ENCODE results near the gene DPYD. TPM values are rescaled to one million over a fixed set of nuclear protein-coding genes. Genes with fewer than 3 reads are reported as not detected.

The DPYD gene
- total RNA-seq, 1 experiment from 2014 or later = 0.46 TPM

DNA sequence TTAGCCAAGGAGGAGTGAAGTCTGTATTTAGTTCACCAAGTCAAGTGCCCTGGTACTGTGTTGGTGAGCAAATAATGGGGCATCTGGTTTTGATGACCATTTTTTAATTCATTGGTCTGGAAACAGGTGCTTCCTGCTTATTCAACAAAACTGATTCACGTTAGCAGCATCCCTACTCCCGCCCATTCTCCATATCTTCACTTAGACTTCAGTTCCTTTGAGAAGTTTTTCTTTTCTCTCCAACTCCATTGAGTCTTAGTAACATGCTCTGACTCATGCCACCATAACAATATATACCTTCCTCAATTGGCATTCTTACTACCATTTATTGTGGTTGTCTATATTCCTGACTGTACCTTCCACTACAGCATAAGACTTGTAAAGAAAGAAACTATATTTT, 468.9 kb downstream of the DPYD start (continued):
- TF ChIP-seq, protein P1, sequence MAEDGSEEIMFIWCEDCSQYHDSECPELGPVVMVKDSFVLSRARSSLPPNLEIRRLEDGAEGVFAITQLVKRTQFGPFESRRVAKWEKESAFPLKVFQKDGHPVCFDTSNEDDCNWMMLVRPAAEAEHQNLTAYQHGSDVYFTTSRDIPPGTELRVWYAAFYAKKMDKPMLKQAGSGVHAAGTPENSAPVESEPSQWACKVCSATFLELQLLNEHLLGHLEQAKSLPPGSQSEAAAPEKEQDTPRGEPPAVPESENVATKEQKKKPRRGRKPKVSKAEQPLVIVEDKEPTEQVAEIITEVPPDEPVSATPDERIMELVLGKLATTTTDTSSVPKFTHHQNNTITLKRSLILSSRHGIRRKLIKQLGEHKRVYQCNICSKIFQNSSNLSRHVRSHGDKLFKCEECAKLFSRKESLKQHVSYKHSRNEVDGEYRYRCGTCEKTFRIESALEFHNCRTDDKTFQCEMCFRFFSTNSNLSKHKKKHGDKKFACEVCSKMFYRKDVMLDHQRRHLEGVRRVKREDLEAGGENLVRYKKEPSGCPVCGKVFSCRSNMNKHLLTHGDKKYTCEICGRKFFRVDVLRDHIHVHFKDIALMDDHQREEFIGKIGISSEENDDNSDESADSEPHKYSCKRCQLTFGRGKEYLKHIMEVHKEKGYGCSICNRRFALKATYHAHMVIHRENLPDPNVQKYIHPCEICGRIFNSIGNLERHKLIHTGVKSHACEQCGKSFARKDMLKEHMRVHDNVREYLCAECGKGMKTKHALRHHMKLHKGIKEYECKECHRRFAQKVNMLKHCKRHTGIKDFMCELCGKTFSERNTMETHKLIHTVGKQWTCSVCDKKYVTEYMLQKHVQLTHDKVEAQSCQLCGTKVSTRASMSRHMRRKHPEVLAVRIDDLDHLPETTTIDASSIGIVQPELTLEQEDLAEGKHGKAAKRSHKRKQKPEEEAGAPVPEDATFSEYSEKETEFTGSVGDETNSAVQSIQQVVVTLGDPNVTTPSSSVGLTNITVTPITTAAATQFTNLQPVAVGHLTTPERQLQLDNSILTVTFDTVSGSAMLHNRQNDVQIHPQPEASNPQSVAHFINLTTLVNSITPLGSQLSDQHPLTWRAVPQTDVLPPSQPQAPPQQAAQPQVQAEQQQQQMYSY (CRISPR knock-in tag; IDR thresholded peaks at IDR 0.05) = no peak
- TF ChIP-seq CREB1 (CRISPR knock-in tag; IDR thresholded peaks at IDR 0.05) = no peak
- no peak for TF ChIP-seq ZNF121 (CRISPR knock-in tag; IDR thresholded peaks at IDR 0.05)

DNA sequence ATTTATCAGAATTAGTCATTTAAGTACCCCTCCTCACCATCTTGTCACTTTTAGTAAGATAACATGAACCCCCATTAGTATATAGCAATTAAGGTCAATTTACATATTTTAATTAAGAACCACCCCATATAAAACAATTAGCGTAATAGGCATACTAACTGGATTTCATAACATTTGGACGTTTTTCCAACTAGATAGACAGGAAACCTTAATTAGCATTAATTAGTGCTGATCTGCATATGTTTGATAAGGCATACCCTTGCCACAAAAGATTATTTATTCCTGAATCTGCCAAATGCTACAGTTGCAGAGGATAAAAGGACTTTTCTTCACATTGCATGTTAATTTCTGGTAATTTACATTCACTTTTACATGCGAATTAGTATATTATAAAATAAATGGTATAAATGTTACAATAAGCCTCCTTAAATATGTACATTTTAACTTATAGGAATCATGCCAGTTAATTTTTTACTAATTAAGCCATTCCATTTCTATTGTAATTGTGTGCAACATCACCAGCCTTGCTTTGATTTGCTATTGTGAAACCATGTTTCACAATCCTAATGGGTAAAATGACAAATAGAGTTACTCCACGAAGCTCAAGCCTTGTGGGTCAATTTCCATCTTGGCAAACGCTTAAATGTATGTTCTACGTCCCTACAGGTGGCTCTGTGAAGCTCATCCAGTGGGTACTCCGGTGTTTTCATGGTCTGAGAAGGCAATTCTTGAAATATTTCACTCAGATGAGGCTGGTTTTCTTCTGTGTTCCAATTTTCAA, 469.6 kb downstream of the DPYD start:
- no peak for TF ChIP-seq FOXK1 (CRISPR knock-in tag; IDR thresholded peaks at IDR 0.05)
- no peak for TF ChIP-seq RELA (CRISPR knock-in tag; IDR thresholded peaks at IDR 0.05; ENCODE audit: borderline replicate concordance)
- no peak for TF ChIP-seq TEAD1 (CRISPR knock-in tag; IDR thresholded peaks at IDR 0.05)
- ChIA-PET POLR2A (no interaction called here), CTCF (no interaction called here)
- H3K4me1 Mint-ChIP-seq = peaks cover 2% of the 10 kb centered on the region; the same call in 1 of the 2 replicates
- no peaks in the 10 kb centered on the region for H3K36me3 Mint-ChIP-seq
- no peaks in the 10 kb centered on the region for H3K9me3 Mint-ChIP-seq
- H3K27me3 Mint-ChIP-seq (ENCODE audit: low read depth) = no peaks in the 10 kb centered on the region
- DNase-seq (ENCODE audit: low spot score) (no peak), ATAC-seq (no peak)
- H3K4me3 Mint-ChIP-seq = no peak overlapping the region
- H3K27ac Mint-ChIP-seq = no peak overlapping the region

DNA sequence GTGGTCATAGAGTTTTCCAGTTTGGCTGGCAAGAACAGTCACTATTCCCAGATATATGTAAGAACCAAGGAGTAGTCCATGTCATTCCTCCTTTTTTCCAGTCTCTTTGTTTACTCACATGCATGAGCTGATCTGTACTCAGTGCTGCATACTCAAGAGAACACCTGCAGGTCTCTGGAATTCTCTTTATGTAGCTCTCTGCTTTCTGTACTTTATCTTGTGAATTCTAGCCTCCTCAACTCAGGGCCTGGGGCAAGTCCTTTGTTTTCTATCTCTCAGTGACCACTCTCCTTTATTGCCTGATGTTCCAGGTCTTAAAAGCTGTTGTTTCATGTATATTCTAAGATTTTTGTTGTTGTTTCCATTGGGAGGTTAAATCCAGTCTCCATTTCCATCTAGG, 478.9 kb downstream of the DPYD start:
- Mint-ChIP-seq H3K4me3 (no peak overlapping the region), H3K27ac (no peak overlapping the region), H3K9me3 (peaks cover 4% of the 10 kb centered on the region; the same call in 1 of the 2 replicates), H3K36me3 (no peaks in the 10 kb centered on the region), H3K4me1 (peaks cover 13% of the 10 kb centered on the region), H3K27me3 (ENCODE audit: low read depth) (no peaks in the 10 kb centered on the region)
- TF ChIP-seq, protein P2, sequence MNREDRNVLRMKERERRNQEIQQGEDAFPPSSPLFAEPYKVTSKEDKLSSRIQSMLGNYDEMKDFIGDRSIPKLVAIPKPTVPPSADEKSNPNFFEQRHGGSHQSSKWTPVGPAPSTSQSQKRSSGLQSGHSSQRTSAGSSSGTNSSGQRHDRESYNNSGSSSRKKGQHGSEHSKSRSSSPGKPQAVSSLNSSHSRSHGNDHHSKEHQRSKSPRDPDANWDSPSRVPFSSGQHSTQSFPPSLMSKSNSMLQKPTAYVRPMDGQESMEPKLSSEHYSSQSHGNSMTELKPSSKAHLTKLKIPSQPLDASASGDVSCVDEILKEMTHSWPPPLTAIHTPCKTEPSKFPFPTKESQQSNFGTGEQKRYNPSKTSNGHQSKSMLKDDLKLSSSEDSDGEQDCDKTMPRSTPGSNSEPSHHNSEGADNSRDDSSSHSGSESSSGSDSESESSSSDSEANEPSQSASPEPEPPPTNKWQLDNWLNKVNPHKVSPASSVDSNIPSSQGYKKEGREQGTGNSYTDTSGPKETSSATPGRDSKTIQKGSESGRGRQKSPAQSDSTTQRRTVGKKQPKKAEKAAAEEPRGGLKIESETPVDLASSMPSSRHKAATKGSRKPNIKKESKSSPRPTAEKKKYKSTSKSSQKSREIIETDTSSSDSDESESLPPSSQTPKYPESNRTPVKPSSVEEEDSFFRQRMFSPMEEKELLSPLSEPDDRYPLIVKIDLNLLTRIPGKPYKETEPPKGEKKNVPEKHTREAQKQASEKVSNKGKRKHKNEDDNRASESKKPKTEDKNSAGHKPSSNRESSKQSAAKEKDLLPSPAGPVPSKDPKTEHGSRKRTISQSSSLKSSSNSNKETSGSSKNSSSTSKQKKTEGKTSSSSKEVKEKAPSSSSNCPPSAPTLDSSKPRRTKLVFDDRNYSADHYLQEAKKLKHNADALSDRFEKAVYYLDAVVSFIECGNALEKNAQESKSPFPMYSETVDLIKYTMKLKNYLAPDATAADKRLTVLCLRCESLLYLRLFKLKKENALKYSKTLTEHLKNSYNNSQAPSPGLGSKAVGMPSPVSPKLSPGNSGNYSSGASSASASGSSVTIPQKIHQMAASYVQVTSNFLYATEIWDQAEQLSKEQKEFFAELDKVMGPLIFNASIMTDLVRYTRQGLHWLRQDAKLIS (CRISPR knock-in tag; IDR thresholded peaks at IDR 0.05; ENCODE audit: borderline replicate concordance) = no peak
- ChIA-PET CTCF (no interaction called here), POLR2A (no interaction called here)
- DNase-seq (ENCODE audit: low spot score) (no peak), ATAC-seq (peak; percentile 88)

DNA sequence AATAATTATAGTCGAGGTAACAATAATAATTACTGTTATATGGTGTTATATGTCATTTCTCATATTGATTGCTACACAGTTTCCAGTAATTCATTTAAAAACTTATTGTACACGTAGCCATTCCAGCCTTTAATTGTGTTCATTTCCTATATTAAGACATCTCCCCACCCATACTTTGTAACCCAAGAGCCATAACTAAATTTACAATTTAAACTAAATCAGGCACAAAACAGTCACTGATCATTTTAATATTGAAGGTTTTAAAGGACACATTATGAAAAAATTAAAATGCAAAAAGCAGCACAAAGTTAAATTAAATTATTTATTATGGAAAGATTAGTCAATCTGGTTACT, 487.0 kb downstream of the DPYD start:
- no peak for ATAC-seq
- Mint-ChIP-seq H3K9me3 (no peaks in the 10 kb centered on the region), H3K27me3 (ENCODE audit: low read depth) (no peaks in the 10 kb centered on the region), H3K36me3 (no peaks in the 10 kb centered on the region), H3K4me1 (no peaks in the 10 kb centered on the region), H3K27ac (no peak overlapping the region), H3K4me3 (no peak overlapping the region)
- TF ChIP-seq, protein P3, sequence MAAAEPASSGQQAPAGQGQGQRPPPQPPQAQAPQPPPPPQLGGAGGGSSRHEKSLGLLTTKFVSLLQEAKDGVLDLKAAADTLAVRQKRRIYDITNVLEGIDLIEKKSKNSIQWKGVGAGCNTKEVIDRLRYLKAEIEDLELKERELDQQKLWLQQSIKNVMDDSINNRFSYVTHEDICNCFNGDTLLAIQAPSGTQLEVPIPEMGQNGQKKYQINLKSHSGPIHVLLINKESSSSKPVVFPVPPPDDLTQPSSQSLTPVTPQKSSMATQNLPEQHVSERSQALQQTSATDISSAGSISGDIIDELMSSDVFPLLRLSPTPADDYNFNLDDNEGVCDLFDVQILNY (CRISPR knock-in tag; IDR thresholded peaks at IDR 0.05) = no peak
- no peak for TF ChIP-seq NR1H2 (CRISPR knock-in tag; IDR thresholded peaks at IDR 0.05)
- TF ChIP-seq, protein P4, sequence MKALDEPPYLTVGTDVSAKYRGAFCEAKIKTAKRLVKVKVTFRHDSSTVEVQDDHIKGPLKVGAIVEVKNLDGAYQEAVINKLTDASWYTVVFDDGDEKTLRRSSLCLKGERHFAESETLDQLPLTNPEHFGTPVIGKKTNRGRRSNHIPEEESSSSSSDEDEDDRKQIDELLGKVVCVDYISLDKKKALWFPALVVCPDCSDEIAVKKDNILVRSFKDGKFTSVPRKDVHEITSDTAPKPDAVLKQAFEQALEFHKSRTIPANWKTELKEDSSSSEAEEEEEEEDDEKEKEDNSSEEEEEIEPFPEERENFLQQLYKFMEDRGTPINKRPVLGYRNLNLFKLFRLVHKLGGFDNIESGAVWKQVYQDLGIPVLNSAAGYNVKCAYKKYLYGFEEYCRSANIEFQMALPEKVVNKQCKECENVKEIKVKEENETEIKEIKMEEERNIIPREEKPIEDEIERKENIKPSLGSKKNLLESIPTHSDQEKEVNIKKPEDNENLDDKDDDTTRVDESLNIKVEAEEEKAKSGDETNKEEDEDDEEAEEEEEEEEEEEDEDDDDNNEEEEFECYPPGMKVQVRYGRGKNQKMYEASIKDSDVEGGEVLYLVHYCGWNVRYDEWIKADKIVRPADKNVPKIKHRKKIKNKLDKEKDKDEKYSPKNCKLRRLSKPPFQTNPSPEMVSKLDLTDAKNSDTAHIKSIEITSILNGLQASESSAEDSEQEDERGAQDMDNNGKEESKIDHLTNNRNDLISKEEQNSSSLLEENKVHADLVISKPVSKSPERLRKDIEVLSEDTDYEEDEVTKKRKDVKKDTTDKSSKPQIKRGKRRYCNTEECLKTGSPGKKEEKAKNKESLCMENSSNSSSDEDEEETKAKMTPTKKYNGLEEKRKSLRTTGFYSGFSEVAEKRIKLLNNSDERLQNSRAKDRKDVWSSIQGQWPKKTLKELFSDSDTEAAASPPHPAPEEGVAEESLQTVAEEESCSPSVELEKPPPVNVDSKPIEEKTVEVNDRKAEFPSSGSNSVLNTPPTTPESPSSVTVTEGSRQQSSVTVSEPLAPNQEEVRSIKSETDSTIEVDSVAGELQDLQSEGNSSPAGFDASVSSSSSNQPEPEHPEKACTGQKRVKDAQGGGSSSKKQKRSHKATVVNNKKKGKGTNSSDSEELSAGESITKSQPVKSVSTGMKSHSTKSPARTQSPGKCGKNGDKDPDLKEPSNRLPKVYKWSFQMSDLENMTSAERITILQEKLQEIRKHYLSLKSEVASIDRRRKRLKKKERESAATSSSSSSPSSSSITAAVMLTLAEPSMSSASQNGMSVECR (CRISPR knock-in tag; IDR thresholded peaks at IDR 0.05; ENCODE audit: borderline replicate concordance) = no peak
- TF ChIP-seq, protein P5, sequence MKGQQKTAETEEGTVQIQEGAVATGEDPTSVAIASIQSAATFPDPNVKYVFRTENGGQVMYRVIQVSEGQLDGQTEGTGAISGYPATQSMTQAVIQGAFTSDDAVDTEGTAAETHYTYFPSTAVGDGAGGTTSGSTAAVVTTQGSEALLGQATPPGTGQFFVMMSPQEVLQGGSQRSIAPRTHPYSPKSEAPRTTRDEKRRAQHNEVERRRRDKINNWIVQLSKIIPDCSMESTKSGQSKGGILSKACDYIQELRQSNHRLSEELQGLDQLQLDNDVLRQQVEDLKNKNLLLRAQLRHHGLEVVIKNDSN (CRISPR knock-in tag; IDR thresholded peaks at IDR 0.05) = no peak
- TF ChIP-seq, protein P6, sequence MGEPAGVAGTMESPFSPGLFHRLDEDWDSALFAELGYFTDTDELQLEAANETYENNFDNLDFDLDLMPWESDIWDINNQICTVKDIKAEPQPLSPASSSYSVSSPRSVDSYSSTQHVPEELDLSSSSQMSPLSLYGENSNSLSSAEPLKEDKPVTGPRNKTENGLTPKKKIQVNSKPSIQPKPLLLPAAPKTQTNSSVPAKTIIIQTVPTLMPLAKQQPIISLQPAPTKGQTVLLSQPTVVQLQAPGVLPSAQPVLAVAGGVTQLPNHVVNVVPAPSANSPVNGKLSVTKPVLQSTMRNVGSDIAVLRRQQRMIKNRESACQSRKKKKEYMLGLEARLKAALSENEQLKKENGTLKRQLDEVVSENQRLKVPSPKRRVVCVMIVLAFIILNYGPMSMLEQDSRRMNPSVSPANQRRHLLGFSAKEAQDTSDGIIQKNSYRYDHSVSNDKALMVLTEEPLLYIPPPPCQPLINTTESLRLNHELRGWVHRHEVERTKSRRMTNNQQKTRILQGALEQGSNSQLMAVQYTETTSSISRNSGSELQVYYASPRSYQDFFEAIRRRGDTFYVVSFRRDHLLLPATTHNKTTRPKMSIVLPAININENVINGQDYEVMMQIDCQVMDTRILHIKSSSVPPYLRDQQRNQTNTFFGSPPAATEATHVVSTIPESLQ (CRISPR knock-in tag; IDR thresholded peaks at IDR 0.05) = no peak
- DNase-seq (ENCODE audit: low spot score) = no peak
- CTCF ChIA-PET = no interaction called here
- POLR2A ChIA-PET = no interaction called here

Data from WTC11 (cell line).